PC-3 (cell line): Measurements from ENCODE around the gene NEO1. TPM values are rescaled to one million over a fixed set of nuclear protein-coding genes. Genes with fewer than 3 reads are reported as not detected.

ENCODE experiments used
- ATAC-seq: fragments of 200-7000 bp; cut with Tn5 transposase; 2 replicates; pipeline ENCODE4 v1.9.1; 2020; ENCODE audit warnings: mild to moderate bottlenecking, moderate library complexity
- BruUV-seq: library from RNA; stranded (reverse); fragments of 400-500 nt; replicated peaks from 2 replicates; lab custom pipeline; 2021; lab: Mats Ljungman, UMichigan
- CTCF ChIA-PET: fragments of 300-600 bp; sonication (Branson Sonifier 250); formaldehyde crosslinking; loops from one replicate; lab custom pipeline; 2022; ENCODE audit warnings: antibody characterized with exemption; lab: Charles Lee
- POLR2A ChIA-PET: fragments of 300-600 bp; sonication (Branson Sonifier 250); formaldehyde crosslinking; loops from one replicate; lab custom pipeline; 2022; ENCODE audit warnings: antibody characterized with exemption; ENCODE audit not compliant: unreplicated experiment; lab: Charles Lee
- DNase-seq: peaks from one replicate; pipeline ENCODE4 v3.0.0-alpha.2; 2015
- H2AFZ ChIP-seq: fragments of 300-600 bp; sonication (generic); 2 replicates; pipeline ENCODE4 v1.6.0; 2016; ENCODE audit warnings: antibody characterized with exemption, low read length
- H3F3A ChIP-seq: fragments of 300-600 bp; sonication (generic); one replicate; pipeline ENCODE4 v1.6.0; 2017; ENCODE audit warnings: antibody characterized with exemption, low read length, control low read depth, mild to moderate bottlenecking; ENCODE audit not compliant: unreplicated experiment
- H3K27ac ChIP-seq: fragments of 300-600 bp; sonication (generic); 2 replicates; pipeline ENCODE4 v1.5.1; 2016; ENCODE audit warnings: mild to moderate bottlenecking, low read length
- H3K27me3 ChIP-seq: fragments of 300-600 bp; sonication (generic); 2 replicates; pipeline ENCODE4 v1.6.1; 2016; ENCODE audit warnings: low read length, mixed read lengths
- H3K36me3 ChIP-seq: fragments of 300-600 bp; sonication (generic); 2 replicates; pipeline ENCODE4 v1.6.1; 2016; ENCODE audit warnings: low read depth, mixed run types, low read length, mixed read lengths
- H3K4me1 ChIP-seq: fragments of 300-600 bp; sonication (generic); 2 replicates; pipeline ENCODE4 v1.5.1; 2016; ENCODE audit warnings: low read length; ENCODE audit not compliant: insufficient read depth
- H3K4me2 ChIP-seq: fragments of 300-600 bp; sonication (generic); 2 replicates; pipeline ENCODE4 v1.6.0; 2016; ENCODE audit warnings: low read length
- H3K4me3 ChIP-seq: fragments of 300-600 bp; sonication (generic); 2 replicates; pipeline ENCODE4 v1.5.1; 2016; ENCODE audit warnings: mild to moderate bottlenecking, low read length, mixed read lengths
- H3K79me2 ChIP-seq: fragments of 300-600 bp; sonication (generic); 2 replicates; pipeline ENCODE4 v1.6.1; 2017; ENCODE audit warnings: low read length, mixed read lengths
- H3K9ac ChIP-seq: fragments of 300-600 bp; sonication (generic); 2 replicates; pipeline ENCODE4 v1.6.0; 2016; ENCODE audit warnings: mild to moderate bottlenecking, low read length
- H3K9me2 ChIP-seq: fragments of 300-600 bp; sonication (generic); replicated peaks from 2 replicates; pipeline ENCODE4 v1.6.1; 2016; ENCODE audit warnings: mixed run types, low read length, mixed read lengths
- H3K9me3 ChIP-seq: fragments of 300-600 bp; sonication (generic); 2 replicates; pipeline ENCODE4 v1.6.1; 2016; ENCODE audit warnings: low read length, mixed read lengths
- H4K20me1 ChIP-seq: fragments of 300-600 bp; sonication (generic); 2 replicates; pipeline ENCODE4 v1.6.1; 2016; ENCODE audit warnings: low read length, mixed read lengths
- EZH2 ChIP-seq: fragments of 300-600 bp; sonication (generic); IDR thresholded peaks from one replicate; pipeline ENCODE4 v1.6.1; 2017; ENCODE audit warnings: antibody characterized with exemption, mild to moderate bottlenecking, low read length; ENCODE audit not compliant: unreplicated experiment
- EZH2phosphoT487 ChIP-seq: fragments of 300-600 bp; sonication (generic); IDR thresholded peaks from 2 replicates; pipeline ENCODE4 v1.6.1; 2018; ENCODE audit warnings: mild to moderate bottlenecking, antibody characterized with exemption, low read length, borderline replicate concordance
- intact Hi-C: fragments of 100-400 bp; cut with micrococcal nuclease; formaldehyde crosslinking; loops from 2 replicates; pipeline ENCODE4 v1.9.0; 2023
- total RNA-seq: library from RNA; depleted of rRNA; stranded (reverse); fragments of >200 nt; gene quantifications from 2 replicates; pipeline ENCODE4 v1.2.3, GENCODE V29; 2014
- TF ChIP-seq, protein P1 (sequence below): fragments of 300-600 bp; sonication (generic); conservative IDR thresholded peaks from 2 replicates; pipeline ENCODE4 v1.5.1; 2017; ENCODE audit warnings: antibody characterized with exemption, low read depth, mild to moderate bottlenecking, low read length

NEO1 gene
- total RNA-seq, 1 experiment from 2014 or later = 1.2 TPM

DNA sequence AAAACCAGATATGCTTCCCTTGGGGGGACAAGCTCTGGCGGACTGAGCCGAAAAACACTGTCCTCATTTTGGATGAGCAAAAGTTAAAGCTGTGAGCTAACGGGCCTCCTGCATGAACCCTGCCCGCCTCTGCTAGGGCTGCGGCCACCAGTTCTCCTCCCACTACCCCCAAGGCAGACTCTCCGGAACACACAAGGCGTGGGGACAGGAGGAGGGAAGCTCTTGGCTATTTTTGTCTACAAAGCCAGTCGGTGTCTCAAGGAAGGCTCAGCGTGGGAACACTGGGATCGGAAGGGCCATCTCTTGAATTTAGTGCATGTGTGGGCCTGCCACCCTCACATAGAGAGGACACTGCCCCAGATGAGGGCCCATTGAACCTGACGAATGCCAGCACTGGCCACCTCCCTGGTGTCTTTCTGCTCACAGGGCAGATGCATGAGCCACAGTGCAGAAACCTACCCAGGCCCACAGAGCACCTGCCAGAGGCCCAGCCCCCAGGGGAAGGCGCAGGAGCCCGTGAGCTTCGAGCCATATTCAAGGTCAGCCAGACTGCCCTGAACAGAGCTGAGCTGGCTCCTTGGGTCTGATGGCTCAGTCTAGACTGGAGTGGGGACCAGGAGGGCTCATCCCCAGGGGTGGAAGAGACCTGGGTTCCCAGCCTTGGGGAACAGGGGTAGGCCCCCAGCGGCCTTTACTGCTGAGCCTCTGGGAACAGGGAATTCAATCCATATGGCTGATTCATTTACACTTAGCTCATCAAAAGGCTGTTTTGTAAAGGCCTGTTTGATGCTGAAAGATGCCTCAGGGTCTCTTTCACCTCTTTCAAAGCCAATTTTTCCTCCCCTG lies 278.2 kb downstream of the NEO1 start:
- Histone ChIP-seq H3K79me2 (no peaks in the 10 kb centered on the region), H3K9me2 (no peaks in the 10 kb centered on the region), H4K20me1 (no peaks in the 10 kb centered on the region), H3K9me3 (no peaks in the 10 kb centered on the region), H3F3A (no peaks in the 10 kb centered on the region), H3K4me3 (no peak overlapping the region), H3K27ac (no peak overlapping the region), H3K9ac (no peak overlapping the region), H3K4me1 (no peaks in the 10 kb centered on the region), H3K4me2 (no peak overlapping the region), H2AFZ (no peak overlapping the region), H3K36me3 (no peaks in the 10 kb centered on the region), H3K27me3 (peaks cover 6% of the 10 kb centered on the region; the same call in 1 of the 2 replicates)
- ChIA-PET CTCF (no interaction called here), POLR2A (no interaction called here)
- no peak for ATAC-seq
- no TSS peak for BruUV-seq
- intact Hi-C loops = no loop called here
- DNase-seq = no peak
- TF ChIP-seq, protein P1, sequence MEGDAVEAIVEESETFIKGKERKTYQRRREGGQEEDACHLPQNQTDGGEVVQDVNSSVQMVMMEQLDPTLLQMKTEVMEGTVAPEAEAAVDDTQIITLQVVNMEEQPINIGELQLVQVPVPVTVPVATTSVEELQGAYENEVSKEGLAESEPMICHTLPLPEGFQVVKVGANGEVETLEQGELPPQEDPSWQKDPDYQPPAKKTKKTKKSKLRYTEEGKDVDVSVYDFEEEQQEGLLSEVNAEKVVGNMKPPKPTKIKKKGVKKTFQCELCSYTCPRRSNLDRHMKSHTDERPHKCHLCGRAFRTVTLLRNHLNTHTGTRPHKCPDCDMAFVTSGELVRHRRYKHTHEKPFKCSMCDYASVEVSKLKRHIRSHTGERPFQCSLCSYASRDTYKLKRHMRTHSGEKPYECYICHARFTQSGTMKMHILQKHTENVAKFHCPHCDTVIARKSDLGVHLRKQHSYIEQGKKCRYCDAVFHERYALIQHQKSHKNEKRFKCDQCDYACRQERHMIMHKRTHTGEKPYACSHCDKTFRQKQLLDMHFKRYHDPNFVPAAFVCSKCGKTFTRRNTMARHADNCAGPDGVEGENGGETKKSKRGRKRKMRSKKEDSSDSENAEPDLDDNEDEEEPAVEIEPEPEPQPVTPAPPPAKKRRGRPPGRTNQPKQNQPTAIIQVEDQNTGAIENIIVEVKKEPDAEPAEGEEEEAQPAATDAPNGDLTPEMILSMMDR = no peak
- TF ChIP-seq EZH2phosphoT487 (no peak), EZH2 (no peak)

DNA sequence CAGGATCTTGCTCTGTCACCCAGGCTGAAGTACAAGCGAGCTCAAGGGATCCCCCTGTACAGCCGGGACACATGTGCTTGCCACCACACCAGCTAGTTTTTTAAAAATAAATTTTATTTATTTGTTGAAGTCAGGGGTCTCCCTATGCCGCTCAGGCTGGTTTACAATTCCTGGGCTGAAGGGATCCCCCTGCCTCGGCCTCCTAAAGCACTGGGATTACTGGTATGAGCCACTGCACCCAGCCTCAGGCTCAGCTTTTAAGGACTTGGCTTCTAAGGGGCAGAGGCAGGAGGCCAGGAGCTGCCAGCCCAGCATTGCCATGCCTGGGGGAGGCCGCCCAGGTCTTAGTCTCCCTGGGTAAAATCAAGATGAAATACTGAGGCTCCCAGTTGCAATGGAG lies 279.2 kb downstream of the NEO1 start:
- no peaks in the 10 kb centered on the region for H3K79me2 ChIP-seq
- no peaks in the 10 kb centered on the region for H3K4me1 ChIP-seq
- ChIA-PET CTCF (no interaction called here), POLR2A (no interaction called here)
- ATAC-seq = no peak
- intact Hi-C loops = no loop called here
- H3K9me2 ChIP-seq = no peaks in the 10 kb centered on the region
- no peak overlapping the region for H3K4me2 ChIP-seq
- no peak for DNase-seq
- no peaks in the 10 kb centered on the region for H4K20me1 ChIP-seq
- H2AFZ ChIP-seq = no peak overlapping the region
- H3K9ac ChIP-seq = no peak overlapping the region
- H3K27me3 ChIP-seq = peaks cover 17% of the 10 kb centered on the region
- no peak overlapping the region for H3K4me3 ChIP-seq
- no peaks in the 10 kb centered on the region for H3F3A ChIP-seq
- no TSS peak for BruUV-seq
- H3K9me3 ChIP-seq = no peaks in the 10 kb centered on the region
- TF ChIP-seq EZH2 = no peak
- TF ChIP-seq, protein P1 = no peak
- TF ChIP-seq EZH2phosphoT487 = no peak
- no peak overlapping the region for H3K27ac ChIP-seq
- no peaks in the 10 kb centered on the region for H3K36me3 ChIP-seq
